Occipital lobe (tissue), 2 donors: ENCODE data around the gene PLXNA1. TPM values are rescaled to one million over a fixed set of nuclear protein-coding genes. Genes with fewer than 3 reads are reported as not detected.

Experiments used
- DNase-seq: peaks from one replicate; lab custom pipeline; 2025; lab: John Stamatoyannopoulos, UW
- total RNA-seq: library from RNA; depleted of rRNA; stranded (reverse); fragments of >200 nt; gene quantifications from one replicate; pipeline ENCODE4 v1.2.3, GENCODE V29; 2014

PLXNA1 gene
- total RNA-seq: 47.7 TPM

DNA sequence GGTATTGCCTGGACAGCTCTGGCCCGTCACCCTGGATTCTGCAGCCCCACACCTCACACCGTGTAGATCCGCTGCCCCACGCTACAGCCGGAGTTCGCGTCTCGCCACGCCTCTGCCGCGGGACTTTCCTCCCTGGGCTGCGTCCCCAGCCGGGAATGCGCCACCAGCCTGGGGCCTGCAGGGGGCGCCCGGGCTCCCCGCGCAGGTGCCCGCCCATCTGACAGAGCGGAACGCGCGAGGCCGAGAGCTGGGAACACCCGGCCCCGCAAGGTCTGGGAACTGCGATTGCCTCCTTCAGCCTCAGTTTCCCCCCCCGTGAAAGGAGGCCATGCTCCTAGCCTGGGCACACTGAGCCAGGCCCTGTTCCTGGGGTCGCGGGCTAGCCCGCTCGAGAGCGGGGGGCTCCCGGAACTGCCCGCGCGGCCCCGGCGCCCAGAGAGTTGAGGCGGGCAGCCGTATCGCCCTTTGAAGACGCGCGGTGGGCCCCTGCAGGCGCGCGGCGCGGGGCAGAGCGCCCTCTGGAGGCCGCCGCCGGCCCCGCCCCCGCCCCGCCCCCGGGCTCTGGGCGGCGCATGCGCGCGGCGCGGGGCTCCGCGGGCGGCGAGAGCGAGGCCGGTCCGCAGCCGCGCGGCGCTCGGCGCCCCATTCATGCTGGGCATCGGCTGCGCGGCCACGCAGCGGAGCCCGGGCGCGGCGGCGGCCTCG is at the start of gene PLXNA1:
Gene PLXNA1 (plus strand): TSS at position 645 of the 705 bp plus-strand sequence. CDS start 5,479 bp downstream, outside the sequence.
- peak; percentile 69 for DNase-seq

DNA sequence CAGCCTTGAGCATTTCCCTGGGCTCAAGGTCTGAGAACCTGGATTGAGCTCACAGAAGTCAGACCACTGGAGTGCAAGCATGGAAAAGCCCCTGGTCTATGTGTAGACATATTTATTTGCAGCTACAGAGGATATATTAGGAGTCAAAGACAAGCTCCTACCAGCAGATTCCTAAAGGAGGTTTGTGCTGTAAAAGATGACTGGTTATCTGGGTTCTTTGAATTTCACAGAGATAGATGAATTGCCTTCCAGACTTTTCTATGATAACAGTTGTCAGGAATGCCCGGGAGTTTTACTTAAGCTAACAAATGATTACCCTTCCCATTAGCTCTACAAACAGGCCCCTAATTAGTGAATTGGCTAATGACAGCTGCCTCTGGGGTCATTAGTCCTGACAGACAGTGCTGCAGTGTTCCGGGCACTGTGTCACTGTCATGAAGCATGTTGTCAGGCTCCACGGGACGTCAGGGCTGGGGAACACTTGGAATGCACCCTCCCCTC is 48.8 kb upstream of the PLXNA1 start:
- no peak for DNase-seq

DNA sequence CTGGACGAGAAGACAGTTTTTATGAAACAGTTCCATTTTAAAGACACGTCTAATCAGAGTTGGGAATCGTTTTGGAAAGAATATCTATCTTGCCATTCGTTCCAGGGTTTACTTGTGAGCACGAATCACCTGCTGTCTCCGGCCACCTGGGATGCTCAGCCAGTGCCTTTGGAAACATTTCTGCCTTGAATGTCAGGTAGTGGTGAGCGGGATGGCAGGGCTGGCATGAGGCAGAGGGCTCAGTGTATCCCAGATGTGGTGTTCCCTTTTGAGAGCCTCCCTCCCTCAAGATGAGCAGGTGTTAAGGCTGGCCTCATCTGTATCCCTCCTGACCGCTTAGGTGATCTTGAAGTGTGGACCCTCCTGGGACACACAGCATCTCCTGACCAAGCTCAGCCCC is 47.9 kb upstream of the PLXNA1 start:
- DNase-seq: no peak

DNA sequence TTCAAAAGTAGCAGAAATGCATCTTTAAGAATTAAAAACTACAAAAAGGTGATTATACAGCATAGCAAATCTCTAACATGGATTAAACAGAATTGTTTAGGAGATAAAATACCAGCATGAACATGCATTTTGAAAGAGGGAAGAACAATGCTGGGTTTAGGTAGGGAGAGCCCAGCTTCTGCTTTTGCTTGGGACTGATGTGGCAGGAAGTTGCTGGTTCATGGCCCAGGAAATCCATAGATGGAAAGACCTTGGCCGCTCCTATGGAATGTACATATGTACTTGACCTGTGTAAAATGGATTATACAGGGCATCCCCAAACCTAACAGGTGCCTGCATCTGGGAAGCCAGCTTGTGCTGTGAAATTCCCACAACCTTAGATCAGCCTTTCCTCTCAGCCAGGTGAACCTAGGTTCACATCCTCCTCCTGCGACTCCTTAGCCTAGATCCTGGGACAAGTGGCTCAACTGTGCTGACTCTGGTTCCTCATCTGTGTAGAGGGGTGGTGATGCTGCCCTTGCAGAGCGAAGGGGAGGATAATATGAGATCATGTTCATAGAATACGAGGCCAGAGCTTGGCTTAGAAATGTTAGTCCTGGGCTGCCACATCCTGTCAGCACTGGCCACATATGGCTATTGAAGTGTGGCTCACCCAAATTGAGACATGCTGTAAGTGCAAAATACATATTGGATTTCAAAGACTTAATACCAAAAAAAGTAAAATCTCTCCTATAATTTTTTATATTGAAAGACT is 47.0 kb upstream of the PLXNA1 start:
- DNase-seq: no peak

GRCh38 chr3:126936853-126937425 is 46.0 kb upstream of the PLXNA1 start:
- DNase-seq: no peak

GRCh38 chr3:126937533-126937932 is 45.4 kb upstream of the PLXNA1 start:
- no peak for DNase-seq

- DNase-seq: no peak
These were observed 44.9 kb upstream of the PLXNA1 start for GRCh38 chr3:126937973-126938372.

DNA sequence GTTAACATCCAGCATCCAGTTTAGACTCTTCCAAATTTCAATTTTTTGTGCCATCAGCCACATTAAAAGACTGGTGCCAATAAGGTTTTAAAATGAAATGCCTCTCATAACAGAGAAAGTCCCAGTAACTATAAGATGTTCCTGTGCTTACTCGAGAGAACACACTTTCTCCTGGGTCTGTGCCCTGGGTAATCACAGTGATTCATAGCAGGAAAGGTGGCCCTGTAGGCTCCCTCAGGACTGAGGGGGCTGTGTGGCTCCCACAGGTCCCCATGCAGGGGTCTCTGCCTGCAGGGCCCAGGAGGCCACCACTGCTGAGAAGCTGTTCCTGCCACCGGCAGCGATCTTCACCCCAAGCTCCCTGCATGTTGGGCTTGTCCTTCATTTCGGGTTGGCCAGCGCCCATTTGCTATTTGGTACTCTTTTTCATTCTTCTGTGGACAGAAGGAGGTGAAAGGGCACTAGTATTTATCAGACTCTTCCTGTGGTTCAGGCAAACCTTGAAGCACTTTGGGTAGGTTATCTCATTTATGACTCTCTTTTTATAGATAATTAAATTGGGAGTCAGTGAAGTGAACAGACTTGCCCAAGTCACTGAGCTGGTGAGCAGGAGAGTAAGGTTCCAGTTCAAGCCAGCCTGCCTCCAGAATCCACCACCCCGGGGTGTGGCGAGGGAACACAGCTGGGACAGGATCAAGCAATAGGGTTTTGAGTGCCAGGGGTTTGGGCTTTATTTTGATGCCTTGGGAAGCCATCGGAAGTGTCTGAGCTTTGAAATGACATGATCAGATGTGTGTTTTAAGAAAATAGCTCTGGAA is 44.2 kb upstream of the PLXNA1 start:
- DNase-seq: no peak

- no peak for DNase-seq
These were observed 43.6 kb upstream of the PLXNA1 start for GRCh38 chr3:126939338-126939718.

DNA sequence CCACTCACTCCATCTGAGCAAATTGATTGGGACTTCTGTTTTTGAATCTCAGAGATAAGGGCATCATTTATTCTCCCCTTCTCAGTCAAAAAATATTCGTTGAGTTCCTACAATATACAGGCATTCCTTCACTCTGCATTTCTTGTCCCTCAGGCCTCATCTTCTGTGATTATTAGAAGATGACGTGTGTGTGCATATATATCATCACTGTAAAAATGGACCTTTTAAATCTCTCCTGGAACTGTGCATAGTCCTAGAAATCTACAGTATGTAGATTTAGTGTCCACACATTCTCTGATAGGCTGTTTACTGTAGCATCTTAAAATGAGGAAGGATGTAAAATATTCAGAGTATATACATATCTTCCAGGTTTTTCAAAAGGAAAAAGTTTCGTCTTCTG is 43.2 kb upstream of the PLXNA1 start:
- DNase-seq: no peak

GRCh38 chr3:126941721-126942270 is 41.1 kb upstream of the PLXNA1 start:
- no peak for DNase-seq

GRCh38 chr3:126944089-126944965 is 38.6 kb upstream of the PLXNA1 start:
- no peak for DNase-seq

DNA sequence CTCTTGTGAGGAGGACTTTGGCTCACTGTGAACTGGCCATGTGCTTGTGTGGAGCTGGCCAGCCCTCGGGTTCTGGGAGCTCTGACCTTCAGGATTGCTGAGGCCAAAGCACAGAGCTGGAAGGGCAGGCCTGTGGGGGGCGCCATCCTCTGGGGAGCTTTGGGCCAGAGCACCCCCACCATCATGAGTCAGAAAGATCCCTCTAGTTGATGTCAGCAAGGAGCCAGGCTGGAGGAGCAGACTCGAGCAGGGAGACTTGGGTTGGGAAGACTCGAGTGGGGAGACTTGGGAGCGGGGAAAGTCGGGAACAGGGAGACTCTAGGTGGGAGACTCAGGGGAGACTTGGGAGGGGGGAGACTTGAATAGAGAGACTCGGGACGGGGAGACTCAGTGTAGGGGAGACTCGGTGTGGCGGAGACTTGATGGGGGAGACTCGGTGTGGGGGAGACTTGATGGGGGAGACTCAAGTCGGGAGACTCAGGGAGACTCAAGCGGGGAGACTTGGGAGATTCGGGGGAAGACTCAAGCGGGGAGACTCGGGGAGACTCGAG is 37.7 kb upstream of the PLXNA1 start:
- DNase-seq: no peak

DNA sequence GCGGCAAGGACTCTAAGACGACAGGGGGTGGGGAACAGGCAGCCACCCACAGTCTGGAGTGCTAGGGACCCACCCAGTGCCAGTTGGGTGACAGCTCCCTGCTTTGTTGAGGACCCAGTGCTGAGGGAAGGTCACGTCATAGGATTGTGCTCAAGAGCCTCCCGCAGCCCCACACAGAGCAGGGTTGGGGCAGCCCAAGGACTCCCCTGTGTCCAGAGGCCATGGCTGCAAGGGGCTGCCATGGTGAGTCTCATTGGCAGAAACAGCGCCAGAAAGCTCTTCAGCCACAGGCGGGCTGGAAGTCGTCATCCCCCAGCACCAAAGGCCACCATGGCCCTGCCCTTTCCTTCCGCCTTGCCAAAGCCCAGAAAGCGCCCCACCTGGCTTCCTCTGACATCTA is 37.0 kb upstream of the PLXNA1 start:
- no peak for DNase-seq

- DNase-seq: no peak
These were observed 36.5 kb upstream of the PLXNA1 start for GRCh38 chr3:126946405-126946804.

DNA sequence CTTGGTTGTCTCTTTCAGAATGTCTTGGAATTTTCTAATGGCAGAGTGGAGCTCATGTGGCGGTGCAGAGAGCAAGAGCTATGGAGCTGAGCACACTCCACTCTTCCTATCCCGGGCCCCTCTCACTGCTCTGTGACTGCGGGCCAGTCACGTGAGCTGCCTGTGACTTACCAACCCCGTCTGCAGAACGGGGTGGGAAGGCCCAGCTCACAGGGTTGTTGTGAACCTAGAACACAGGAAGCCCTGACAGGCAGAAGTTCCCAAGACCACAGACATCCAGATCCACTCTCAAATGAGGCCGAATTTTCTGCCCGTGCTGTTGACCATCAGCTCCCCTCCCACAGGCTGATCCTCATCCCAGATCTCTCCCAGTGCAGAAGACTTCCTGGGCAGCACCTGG is 35.5 kb upstream of the PLXNA1 start:
- no peak for DNase-seq

DNA sequence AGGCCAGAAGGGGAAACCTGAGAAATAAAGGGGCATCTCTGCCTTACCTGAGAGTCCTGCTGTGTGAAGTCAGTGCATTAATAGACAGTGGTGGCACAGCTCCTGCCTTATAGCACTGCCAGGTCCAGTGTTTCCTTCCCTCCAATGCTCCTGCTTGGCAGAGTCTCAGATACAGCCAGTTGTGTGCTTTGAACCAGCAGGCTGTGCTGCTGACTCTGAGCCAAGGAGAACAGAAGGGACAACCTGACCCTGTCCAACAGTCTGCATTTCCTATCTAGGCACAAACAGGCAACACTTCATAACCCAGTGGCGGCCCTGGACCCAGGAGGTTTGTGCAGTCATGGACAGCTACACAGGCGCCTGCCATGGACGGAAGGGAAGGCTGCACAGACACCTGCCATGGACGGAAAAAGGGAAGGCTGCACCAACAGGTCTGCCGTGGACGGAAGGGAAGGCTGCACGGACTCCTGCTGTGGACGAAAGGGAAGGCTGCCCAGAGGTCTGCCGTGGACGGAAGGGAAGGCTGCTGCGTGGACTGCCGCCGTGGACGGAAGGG is 33.9 kb upstream of the PLXNA1 start:
- DNase-seq: no peak

- no peak for DNase-seq
These were observed 31.4 kb upstream of the PLXNA1 start for GRCh38 chr3:126951561-126951960.

- DNase-seq: no peak
These were observed 30.5 kb upstream of the PLXNA1 start for GRCh38 chr3:126952261-126952982.
